SIG-M5 treated with dmso at 0.1 percent for 504 hours (cell line): ENCODE results near the gene VSTM5.

Experiments used
- DNase-seq: peaks from one replicate; lab custom pipeline; 2025; ENCODE audit not compliant: unreplicated experiment; lab: John Stamatoyannopoulos, UW

VSTM5 gene

DNA sequence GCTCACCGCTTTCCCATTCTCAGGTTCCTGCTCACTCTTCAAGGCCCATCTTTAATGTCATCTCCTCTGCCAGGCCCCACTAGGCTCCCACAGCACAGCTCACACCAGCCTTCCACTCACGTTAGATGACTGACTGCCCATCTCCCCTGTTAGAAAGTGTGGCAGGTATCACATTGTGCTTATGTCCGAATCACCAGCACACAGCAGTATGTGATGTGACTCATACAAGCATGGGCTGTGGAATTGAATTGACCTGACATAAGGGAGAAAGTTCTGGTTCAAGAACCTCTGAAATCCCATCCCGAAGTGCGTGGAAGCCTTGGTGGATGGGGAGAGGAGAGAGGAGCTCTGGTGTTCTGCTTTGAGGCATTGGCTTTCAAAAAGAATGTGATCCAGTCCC is 6.5 kb downstream of the VSTM5 start:
- DNase-seq, result no peak

DNA sequence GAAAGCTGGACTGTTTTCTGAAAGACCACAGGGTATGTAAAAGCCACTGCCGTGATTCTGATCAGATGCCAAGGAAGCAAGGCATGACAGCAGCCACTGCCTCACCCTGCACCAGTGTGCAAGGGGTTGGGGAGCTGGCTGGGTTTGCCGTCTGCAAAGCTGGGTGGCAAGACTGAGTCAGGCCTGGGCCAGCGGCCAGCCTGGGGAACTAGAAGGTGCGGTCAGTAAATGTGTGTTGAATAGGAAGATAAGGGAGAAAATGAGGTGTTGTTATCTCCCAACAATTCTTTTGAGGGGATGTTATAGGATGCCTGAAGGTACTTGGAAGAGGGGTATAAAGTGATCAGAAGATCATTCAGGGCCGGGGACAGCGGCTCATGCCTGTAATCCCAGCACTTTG is 8.0 kb downstream of the VSTM5 start:
- no peak for DNase-seq

DNA sequence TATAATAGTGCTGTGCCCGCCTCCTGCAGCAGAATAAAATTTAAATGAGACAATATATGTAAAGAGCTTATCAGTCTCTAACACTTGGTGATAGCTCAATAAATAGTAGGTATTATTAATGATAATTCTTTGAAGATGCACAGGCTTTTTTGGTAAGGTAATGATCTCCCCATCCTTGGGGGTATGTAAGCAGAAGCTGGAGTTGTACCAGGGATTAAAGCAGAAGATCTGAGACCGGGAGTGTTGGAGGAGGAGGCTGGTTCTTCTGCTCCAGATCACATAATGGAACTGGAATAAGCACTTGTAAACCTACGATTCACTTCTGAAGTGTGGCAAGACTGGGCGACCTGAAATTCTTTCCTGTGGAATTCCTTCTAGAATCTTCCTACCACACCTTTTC is 8.4 kb downstream of the VSTM5 start:
- no peak for DNase-seq

DNA sequence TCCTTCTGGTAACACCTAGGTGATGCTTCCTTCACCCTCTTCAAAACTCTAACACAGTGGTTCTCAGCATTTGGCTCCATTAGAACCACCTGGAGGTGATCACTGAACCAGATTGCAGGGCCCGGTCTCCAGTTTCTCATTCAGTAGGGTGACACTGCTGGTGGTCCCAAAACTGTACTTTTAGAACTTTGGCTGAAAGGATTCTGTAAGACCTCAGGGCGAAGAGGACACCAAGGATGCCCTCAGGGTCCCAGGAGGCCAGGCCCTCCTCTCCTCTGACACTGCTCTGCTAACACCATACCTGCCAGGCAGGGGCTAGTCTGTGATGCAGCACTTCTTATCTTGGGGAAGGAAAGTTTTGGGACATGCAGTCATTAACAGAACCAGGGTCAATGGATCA is 9.0 kb downstream of the VSTM5 start:
- no peak for DNase-seq

DNA sequence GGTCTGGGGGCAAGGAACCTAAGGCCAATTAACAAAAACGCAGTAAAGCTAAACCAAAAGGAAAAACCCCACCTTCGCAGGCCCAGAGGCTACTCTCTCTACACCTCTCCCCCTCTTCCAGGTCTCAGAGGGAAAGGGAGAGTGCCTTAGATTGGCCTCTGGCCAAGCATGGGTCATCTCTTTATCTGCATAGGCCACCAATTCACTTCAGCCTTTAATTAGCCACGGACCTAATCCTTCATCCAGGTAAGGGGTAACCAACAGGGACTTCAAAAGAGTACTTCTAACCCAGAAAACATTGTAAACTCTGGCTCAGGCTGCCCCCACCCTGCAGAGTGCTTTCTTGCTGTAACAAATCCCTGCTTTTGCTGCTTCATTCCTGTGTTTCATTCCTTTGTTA is 9.4 kb downstream of the VSTM5 start:
- DNase-seq, result no peak

DNA sequence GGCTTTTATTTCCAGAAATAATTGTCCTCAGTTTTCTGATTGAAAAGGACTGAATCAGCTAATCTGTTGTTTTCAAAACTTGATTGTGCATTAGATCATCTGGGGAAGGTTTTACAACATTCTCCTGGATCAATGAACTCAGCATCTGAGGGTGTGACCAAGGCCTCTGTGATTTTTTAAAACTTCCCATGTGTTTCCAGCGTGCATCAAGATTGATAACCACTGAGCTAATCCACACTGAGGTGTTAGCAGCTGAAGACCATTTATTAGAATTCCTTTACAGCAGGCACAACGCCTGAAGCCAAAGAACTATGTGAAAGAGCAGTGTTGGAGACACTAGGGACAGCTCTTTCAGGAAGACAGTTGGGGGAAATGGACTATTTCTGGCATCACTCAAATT is 10.2 kb downstream of the VSTM5 start:
- no peak for DNase-seq

DNA sequence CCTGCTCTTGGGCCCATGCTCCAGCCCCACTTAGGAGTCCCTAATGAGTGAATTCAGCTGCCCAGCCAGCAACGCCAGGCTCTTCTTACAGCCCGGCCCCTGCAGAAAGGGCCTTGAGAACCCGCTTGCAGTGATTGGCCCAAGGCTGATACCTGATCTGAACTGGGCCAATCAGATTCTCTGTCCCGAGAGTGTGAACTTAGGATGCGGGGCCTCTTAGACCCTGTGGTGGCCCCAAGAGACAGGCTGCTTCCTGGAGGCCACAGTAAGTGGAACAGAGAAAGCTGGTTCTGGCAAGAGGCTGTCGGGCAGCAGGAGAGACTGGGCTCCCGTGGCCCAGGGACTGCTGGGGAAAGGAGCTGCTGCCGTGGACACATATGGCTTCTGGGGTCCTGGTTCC is 11.5 kb downstream of the VSTM5 start:
- no peak for DNase-seq

DNA sequence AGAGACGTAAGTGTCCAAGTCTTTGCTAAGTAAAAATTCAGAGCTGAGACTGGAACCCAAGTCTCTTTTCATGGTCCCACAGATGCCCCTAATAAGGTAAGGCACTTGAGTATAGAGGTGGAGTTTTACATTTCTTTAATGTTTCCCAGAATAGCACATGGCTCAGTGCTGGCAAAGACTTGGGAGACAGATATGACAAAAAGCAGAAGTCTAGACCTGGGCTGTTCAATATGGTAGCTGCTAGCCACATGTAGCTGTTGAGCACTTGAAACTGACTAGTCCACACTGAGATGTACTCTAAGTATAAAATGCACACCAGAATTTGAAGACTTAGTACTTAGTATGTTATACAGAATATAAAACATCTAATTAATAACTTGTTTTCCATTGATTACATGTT is 17.6 kb downstream of the VSTM5 start:
- DNase-seq, result no peak

DNA sequence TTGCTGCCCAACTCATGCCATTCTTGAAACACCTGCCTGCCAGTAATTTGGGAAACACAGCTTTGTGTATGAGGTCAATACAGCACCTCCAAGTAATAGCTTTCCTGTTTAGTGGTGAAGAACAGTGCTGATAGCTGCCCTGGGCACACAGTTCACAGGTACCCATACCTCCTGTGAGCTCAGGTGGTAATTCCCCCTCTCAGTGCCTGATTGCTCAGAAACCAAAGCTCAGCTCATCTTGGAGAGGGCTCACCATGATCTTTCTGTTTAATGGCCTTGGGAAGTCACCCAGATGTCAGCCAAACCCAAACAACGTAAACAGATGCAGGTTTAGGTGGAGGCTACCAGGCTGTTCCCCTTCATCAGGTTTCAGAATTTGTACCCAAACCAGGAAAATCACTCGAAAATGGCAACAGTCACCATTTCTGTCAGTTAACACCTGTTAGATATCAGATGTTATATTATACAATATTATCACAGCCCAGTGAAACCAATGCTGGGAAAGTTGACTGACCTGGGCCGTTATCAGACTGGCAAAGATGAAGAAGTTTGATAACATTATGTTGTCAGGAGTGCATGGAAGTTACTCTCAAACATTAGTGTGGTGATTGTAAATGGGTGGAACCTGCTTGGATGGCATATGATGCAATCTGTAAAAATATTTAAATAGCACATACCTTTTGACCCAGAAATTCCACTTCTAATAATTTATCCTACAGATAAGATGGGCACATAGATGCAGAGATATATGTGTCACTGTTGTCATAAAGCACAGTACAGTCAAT is 18.9 kb downstream of the VSTM5 start:
- no peak for DNase-seq

DNA sequence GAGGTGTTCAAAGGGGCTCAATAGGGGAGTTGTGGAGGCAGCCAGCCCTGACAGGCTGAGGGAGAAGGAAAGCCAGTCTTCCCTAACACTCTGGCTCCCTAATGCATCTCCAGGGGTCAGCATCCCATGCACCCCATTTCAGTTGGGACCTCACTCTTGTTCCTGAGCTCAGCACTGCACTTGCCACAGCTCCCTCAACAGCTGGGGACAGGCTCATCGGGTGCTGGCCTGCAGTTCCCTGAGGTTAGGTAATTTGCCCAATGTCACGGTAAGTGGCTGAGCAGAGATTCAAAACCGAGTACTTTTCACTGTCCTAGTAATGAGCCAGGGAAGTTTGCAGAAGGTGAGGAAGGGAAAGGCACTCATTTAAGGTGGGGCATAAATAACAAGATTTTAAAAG is 20.8 kb downstream of the VSTM5 start:
- DNase-seq, result no peak

DNA sequence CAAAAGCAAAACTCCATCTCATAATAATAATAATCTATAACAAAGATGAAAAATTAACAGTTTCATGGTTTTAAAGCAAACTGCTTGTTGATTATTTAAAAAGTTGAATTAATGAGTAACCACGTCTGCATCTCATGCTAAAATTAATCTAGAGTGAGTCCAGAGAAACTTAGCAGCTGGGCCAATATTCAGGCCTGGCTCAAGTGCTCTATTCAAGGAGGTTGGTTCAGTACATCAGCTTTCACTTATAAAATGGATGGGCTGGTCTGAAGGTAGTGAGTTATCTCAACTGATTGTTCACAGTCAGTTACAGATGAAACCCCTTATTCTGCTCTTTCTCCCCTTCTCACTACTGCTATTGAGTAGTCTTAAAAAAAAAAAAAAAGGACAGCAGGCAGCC is 23.1 kb downstream of the VSTM5 start:
- DNase-seq, result no peak

DNA sequence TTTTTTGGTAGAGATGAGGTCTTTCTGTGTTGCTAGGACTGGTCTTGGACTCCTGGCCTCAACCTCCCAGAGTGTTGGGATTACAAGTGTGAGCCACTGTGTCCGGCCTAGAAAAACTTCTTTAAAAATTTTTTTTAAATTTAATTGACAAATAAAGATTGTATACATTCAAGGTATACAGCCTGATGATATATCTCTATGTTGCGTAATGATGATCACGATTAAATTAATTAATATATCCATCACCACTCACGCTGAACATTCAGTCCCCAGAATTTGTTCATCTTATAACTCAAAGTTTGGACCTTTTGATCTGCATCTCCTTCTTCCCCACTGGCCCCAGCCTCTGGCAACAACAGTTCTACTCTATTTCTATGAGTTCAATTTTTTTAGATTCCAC is 27.2 kb downstream of the VSTM5 start:
- DNase-seq, result no peak

DNA sequence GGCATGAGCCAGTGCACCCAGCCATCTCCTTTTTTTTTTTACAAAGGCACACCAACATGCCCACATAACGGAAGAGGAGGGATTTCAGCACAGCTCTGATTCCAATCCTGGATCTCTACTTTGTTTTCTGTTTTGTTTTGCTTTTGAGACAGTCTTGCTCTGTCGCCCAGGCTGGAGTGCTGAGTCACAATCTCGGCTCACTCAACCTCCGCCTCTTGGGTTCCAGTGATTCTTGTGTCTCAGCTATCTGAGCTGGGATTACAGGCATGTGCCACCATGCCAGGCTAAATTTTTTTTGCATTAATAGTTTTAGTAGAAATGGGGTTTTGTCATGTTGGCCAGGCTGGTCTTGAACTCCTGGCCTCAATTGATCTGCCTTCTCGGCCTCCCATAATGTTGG is 28.1 kb downstream of the VSTM5 start:
- no peak for DNase-seq

DNA sequence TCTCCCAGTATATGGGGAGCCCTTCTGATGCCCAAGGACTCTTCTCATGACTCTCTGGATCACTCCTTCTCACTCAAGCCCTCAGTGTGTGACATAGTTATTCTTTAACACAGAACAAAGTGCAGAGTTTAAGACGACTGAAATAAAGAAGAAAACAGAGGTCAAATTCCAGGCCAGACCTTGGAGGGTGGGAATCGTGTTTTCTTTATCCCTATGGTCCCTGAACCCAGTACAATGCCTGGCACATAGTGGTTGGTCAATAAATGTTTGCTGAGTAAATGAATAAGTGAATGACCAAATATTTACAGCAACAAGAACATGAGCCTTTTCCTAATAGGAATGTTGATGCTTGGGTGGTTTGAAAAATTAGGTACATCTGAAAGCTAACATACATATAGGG is 28.8 kb downstream of the VSTM5 start:
- no peak for DNase-seq

DNA sequence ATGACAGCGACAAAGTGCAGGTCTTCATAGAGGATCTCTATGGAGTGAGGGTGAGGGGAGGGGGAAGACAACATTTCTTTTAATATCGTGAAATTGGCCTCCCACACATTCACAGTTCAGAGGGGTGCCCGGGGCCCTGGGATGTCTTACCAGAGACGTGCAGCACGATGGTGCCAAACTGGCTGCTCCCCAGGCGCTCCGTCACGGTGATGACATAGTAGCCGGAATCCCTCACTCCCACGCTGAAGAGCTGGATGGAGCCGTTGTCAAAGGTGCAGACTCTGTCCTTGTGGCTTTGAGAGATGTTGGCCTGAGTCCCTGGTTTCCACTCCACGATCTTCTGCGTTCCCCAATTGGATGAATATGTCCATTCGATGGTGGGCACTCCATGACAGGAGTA is 29.6 kb downstream of the VSTM5 start:
- DNase-seq, result no peak

DNA sequence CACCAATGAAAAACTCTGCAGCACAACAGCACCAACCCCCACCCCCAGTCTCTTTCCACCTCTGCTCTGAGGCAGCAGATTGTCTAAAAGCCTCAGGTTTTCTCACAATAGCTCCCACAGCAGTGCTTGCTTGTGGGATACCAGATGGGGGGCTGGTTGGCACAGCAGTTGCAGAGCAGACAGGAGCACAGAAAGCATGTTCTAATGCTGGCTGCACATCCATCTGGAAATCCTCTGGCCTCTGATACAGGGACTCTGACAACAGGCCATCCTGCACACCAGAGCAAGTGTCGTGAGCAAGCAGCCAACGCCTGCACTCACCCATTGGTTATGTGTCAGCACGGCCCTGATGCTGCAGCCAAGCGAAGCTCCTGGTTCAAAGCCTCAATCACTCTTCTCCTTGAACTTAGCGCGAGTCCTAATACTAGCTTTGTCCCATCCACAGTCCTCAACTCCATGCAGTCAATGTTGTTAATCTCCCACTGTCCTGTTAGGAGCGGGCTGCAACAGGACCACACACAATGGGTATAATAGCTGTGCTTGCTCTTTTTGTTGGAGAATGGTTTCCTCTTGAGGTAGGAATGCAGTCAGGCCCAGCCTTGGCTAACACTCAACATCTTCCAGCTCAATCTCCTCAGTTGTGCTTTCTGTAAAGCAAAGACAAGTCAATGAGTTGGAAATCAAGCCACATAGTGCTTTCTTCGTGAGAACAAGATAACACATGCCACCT is 30.3 kb downstream of the VSTM5 start:
- no peak for DNase-seq

DNA sequence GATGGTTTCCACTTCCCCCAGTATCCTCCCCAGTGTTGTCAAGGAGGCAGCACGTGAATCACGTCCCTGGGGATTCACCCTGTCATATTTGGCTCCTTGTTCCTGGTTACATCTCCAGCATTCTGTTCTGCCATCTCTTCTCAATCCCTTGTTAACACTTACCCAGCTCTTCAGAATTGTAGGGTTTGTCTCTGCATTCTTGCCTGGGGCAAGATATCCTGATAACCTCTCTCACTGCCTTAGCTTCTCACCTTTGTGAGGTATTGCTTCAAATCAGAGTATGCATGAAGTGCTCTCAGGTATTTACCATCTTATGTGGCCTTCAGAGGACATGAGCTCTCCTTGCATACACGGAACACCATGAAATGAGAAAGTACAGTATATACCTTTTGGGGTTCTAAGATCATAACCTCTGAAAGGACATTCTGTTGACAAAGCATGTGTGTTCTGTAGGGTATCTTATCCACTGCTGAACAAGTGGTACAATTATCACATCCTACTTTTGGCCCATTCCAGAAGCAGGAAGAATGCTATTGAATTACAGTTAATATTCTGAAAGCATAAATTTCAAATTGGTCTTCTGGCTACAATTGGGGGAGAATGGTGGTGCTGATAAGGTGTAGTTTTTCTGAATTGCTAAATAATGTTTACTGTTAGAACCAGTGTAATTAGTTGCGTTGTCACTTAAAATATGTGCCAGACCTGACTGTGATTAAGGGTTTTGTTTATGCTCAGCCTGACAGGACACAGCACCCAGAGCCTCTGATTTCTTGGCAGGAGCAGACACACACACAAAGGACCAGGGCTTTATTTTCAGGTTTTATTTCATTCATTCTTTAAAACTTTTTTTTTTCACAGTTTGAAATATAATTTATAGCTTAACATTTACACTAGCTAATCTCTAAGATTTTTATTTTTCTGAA is 32.7 kb downstream of the VSTM5 start:
- no peak for DNase-seq

DNA sequence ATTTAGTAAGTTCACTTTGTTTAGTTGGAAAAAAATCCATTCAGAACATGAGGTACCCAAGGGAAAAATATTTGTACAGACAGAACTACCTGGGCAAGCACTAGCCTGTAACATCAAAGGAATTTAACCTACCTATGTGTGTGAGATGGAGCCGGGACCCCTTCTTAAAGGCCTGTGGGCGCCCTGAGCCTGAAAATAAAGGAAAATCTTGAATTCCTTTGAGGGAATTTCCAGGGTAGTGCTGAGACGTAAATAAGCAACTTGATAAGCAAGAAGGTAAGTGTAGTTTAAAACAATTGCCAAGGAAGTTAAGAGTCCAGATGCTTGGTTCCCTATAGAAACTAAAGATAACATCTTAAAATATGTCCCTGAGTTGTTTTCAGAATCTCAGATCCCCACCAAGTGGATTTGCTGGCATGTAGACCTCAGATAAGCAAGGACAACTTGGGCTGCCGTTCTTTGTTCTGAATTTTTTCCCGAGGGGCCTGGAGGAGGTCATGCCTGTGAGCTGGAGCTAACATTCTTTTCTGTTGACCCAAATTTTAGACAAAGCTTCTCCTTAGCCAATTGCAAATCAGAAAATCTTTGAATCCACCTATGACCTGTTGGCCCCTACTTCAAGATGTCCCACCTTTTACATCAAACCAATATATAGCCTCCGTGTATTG is 35.3 kb downstream of the VSTM5 start:
- DNase-seq, result no peak

DNA sequence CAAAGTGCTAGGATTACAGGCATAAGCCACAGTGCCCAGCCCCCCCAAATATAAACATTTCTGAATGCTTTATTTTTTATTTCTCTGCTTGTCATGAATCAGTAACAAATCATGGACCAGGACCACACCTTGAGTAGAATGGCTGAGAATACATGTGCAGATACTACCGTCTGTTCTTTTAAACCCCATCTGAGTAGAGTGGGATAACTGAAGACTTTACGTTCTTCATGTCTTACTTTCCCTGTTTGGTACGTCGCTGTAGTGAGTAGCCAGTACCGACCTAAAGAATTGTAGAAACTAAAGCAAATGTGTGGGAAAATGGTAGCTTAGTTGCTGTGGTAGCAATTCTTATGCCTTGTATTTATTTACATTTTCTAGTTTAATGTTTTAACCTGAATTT is 36.4 kb downstream of the VSTM5 start:
- no peak for DNase-seq

DNA sequence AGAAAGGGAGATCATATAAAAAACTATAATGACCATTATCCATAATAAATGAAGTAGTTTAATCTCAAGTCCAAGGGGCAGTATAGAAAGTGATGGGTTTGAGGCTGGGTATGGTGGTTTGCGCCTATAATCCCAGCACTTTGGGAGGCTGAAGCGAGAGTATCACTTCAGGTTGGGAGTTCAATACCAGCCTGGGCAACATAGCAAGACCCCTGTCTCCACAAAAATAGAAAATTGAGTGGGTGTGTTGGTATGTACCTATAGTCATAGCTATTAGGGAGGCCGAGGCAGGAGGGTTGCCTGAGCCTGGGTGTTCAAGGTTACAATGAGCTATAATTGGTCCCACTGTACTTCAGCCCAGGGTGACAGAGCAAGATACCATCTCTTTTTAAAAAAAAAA is 42.4 kb downstream of the VSTM5 start:
- DNase-seq, result no peak

DNA sequence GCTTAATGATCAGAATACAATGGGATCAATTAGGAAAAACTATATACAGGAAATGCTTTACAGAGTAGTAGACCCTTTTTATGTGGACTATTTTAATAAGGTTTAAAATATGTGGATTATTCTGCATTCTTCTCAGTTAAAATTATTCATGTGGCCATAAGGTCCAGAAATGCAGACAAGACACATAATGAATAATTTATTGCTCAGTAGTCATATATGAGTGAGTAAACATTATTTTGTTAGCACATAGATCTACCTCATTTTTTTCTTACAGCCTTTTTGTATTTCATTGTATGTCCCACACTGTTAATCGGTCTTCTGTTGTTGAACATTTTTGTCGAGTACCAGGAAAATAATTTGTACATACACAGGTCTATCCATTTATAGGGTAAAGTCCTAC is 45.5 kb downstream of the VSTM5 start:
- DNase-seq, result no peak
